Stimulated activated CD8-positive, alpha-beta memory T cell treated with anti-CD3 and anti-CD28 coated beads, Interleukin-7, amount 100 ng/mL, for 1 hour (primary cell): ENCODE results near the gene MST1R.
"Not testable (repeated sequence)": the region's sequence is repeated elsewhere in the genome, so short reads cannot be mapped to it uniquely, and the experiment has no call there.

Experiments
- DNase-seq, 2 donors: peaks; one replicate each; pipeline ENCODE4 v3.0.0-alpha.2; 2020; ENCODE audit warnings: low read depth in 2 of 2

MST1R gene

DNA sequence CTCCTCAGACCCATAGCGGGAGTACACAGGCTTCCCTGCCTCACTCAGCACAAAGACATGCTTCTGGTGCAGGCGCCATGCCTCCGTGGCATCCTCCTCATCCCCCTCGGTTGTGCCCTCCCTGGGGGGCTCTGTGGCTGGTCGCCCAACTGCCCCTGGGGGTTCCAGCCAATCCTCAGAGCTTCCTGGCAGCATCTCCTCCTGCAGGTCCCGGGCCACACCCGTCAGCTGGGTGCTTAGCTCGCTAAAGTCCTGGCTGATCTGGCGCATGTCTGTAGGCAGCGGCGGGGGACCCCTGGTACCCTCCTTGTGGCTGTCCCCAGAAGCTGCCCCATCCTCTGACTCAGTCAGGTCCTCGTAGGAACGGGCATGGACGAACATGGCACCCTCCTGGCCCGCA is 7.9 kb upstream of the MST1R start:
- DNase-seq, result no peak

DNA sequence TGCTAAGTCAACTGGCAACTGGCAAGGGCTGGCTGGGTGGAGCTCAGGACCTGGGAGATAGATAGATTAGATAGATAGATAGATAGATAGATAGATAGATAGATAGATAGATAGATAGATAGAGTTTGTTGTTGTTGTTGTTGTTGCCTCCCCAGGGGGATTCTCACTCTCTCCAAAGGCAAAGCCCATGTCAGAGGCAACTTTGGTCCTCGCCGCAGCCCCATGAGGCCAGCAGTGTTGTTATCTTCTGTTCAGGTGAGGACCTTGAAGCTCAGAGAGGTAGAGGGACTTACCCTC is 7.4 kb upstream of the MST1R start:
- DNase-seq, result no peak

DNA sequence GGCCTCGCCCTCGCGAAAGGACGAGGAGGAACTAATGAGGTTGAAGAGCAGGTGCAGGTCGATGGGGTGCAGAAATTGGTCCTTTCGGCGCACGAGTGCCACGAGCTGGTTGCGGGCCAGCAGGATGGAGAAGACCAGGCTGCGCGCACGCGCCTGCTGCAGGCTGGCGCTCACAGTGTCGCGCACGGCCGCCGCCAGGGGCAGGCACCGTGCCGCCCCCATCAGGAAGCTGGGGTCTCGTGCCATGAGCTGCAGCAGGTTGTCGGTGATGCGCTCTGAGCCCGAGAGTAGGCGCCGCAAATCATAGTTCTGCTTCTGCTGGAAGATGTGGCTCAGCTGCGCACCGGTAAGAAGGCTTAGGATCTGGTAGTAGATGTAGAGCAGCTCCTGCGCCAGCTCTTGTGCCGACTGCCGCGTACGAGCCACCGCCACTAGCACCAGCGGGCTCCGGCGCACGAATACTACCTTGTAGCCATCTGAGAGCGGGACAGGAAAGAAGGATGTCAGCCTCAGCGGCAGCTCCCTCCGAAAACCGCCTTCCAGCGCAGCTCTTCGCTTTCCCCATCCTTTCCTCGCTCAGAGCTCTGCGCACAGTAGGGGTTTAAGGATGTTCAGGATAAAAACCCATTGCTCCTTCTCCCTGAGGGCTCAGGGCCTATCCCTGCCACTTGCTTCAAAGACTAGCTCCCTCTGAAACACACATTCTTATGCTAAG is 6.9 kb upstream of the MST1R start:
- no peak for DNase-seq

DNA sequence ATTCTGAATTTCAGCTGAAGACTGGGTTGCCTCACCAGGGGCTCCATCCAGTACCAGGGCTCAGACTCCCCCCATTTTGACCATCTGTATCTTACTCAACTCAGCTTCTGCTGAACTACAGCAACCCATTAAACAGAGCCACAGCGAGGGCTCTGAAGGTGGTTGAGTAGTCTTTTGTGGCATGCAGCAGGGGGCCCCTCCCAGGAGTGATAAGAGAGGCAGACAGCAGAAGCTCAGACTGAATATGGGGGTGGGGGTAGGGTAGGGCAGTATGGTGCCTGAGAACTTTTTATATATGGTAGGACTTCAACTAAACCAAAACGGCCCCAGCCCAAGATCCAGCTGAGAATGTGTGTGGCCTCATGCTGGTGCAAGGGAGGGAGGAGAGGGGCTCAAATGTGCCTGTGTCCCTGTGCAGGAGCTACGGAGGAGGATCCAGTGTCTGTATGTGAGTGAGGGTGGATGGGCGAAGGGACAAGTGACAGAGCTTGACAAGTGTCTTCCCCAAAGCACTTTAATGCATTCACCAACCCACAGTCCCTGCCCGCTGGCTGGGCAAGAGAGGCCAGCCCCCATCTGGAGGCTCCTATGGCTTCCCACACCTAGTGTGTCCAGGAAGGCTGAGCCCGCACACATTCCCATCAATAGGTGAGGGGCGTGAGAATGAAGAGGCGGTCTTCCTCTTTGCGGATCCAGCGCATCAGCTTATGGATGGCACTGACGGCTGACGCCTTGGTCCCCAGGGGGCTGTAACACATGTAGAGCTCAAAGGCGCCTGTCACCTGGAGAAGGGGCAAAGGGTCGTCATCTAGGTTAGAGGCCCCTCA is 4.9 kb upstream of the MST1R start:
- no peak for DNase-seq

DNA sequence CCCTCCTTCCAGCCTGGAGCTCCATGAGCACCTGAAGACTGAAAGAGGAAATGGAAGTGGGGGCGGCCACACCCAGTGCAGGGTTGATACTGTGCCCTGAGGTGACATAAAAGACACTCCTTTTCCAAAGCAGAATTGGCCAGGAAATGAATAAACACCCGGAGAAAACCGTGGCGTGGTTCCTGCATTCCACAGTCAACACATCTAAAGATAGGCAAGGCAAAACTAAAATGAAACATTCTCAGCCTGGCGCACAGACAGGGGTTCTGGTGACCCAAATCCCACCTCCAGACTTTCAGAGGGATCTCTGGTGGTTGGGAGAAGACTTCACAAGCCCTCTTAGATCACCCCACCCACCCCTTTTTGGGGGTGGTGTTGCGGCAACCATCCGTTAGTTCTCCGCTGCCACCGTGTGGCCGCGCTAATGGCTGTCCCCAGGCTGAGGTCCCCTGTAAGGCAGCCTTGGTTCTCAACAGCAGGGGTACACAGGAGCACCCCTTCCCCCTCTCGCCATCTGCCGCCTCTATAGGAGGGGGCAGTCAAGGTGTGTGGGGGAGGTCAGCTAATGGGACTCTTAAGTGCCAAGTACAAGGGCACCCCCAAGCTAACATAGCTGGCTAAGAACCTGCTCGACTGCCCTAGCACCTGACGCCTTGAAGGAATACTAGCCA is 2.5 kb upstream of the MST1R start:
- no peak for DNase-seq

DNA sequence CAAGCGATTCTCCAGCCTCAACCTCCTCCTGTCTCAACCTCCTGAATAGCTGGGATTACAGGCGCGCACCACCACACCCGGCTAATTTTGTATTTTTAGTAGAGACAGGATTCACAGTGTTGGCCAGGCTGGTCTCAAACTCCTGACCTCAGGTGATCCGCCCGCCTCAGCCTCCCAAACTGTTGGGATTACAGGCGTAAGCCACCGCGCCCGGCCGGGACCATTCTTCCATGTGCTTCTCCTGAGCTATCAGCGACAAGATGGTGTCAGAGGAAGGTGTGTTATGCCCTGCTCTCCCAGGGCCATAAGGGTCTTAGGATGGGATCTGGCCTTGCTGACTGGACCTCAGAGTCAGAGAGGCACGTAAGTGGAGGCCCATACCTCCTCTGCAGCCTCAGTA is 775 bp upstream of the MST1R start:
- DNase-seq, result not testable (repeated sequence)

DNA sequence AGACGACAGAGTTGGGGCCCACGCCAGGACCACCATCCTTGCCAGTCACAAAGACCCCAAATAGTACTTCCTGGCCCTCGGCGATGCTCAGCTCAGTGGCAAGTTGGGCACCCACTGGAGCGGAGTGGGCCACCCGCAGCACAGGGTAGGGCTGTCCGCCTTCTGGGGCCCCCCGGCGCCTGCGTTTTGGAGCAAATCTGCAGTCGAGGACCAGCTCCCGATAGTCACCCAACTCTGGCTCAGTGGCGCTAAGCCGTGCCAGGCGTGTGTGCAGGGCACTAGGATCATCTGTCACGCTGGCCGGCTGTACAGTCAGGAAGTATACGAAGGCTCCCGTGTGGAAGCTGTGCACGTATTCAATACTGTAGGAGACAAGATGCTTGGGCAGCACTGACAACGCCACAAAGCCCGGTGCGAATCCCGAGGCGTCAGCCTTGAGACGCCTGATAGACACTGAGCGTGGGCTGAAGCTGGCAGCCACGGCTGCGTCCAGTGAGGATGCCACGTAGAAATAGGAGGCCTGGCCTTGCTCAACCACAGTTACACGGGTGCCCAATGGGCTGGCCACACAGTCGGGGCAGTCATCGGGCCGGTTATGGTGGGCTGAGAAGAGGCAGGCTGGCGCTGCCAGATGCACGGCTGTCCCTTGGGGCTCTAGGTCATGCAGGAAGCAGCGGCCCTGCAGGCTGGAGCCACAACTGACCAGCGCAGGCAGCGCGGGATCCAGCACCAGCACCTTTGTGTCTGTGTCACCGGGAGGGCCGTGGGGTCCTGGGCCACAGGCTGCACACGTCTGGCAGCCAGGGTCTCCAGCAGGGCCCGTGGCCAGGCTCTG is 945 bp downstream of the MST1R start:
- DNase-seq, result no peak

DNA sequence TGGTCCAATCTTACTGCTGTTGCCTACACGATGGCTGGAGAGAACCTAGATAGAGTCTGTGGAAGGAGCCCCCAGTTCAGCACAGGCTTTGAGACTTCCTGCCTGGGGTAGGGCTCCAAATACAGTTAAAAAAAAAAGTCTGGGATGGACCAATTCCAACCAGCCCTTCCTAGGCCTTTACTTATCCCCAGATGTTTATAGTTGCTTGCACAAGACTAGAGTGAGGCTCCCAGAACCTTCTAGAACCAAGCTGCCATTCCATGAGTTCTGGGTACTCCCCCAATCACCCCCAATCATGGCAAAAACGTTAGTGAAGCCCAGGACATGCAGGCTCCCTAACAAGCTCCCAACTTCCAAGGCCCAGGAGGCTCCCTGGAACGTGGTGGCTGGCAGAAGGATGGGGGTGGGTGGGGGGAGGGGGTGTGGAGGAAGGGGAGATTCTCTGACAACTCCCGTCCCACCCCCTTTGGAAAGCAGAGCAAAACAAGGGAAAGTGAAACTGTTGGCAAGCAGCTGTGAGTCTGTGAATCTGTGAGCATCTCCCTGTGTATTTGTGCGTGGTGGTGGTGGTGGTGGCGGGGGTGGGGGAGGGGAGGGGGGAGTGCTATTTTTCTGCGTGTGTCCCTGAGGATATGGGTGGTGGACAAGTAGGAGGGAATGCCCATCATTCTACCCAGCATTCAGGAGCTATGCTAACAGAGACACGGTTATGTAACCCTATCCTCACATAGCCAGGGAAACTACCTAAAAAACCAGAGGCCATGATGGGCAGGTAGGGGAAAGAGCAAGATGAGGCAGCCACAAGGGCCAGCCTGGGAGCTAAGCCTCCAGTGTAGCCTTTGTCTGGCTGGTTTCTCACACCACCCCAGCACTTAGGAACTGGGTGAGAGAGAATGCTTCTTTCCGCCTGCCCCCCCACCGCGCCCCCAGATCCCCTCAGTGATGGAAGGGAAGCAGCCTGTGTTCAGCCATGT is 2.0 kb downstream of the MST1R start:
- DNase-seq, result no peak

DNA sequence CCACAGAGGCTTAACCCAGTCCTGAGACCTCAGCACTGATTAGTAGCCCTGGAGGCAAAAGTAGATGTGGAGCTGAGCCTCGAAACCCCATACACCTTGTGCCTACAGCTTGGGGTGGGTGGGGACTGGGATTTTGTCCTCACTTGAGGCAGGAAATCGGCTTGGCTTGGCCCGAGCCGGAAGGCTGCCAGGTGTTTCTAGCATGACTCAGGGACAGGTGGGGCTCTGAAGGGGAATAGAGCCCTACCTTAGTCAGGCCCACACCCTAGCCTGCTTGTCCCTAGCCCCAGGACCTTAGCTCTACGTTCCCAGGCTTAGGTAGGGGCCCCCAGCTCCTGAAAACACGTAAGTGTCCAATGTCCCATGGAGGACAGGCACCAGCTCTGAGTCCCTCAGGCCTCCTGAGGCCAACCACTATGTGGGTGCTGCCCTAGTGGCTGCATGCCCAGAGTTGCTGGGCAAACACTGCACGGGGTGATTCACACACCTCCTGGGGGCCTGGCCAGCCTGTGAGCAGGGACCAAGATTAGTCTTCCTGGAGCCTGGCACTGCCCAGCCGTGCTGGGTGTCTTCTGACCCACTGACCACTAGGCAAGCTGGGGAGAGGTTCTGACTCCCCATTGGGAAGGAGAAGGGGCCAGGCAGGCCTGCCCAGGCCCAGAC is 3.1 kb downstream of the MST1R start:
- no peak for DNase-seq

DNA sequence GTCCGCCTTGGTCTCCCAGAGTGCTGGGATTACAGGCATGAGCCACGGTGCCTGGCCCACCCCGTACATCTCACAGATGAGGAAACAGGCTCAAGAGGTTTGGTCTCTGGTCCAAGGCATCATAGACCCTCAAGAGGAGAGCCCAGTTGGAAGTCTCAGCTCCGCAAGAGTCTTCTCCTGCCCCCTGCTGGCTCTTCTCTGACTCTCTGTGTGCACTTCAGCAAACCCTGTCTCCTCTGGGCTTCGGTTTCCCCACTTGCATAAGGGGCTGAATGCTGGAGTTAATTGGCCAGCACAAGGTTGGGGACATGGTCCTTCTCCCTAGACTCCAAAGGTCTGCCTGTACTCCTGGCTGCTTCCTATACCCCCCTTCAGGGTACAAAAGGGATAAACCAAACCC is 3.9 kb downstream of the MST1R start:
- DNase-seq, result no peak

DNA sequence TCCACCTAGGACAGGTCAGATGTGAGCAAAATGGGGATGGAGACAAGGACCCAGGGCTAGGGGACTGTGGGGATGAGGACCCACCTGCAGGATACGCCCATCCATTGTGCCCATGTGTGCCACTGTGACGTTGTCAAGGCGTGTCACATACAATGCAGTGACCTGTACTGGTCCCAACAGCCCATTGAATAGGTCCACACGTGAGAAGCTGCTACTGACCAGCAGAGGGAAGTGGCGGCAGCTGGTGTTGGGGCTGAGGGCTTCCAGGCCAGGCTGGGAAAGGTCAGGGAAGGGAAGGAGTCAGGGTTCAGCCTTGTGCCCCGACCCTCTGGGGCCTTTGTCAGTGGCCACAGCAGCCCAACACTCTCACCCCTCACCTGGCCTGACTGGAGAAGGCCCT is 4.7 kb downstream of the MST1R start:
- DNase-seq, result no peak

DNA sequence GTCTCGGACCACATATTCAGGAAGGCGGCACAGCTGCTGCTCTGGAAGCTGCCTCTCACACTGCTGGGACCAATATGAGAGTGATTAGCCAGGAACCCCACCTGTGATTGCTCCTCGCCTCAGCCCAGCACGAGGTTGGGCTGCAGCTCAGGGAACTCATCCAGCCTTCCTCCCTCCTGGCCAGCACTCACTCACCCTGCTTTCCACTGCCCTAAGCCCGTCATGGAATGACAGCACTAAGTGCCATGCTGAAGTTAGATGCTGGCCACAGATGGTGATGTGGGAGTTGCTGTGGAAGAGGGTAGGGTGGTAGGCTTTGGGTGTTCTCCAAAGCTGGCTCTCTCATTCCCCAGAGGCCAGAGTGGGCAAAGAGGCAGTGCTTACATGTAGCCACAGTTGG is 7.3 kb downstream of the MST1R start:
- DNase-seq, result no peak

DNA sequence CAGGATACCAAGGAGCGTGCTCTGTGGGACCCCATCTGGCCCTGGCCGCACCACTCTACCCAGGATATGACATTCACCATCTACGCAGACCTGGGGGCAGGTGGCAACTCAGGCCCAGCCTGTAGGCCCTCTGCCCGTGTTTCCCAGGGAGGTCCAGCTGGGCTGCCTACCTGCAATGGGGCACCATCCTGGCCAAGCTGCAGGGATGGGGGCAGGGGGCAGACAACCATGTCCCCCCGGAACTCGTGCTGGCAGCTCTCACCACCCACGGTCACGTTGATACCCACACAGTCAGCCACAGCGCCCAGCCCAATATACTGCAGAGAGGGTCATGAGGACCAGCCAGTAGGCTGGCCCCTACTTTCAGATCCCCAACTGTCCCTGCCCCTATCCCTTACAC is 7.9 kb downstream of the MST1R start:
- DNase-seq, result no peak

DNA sequence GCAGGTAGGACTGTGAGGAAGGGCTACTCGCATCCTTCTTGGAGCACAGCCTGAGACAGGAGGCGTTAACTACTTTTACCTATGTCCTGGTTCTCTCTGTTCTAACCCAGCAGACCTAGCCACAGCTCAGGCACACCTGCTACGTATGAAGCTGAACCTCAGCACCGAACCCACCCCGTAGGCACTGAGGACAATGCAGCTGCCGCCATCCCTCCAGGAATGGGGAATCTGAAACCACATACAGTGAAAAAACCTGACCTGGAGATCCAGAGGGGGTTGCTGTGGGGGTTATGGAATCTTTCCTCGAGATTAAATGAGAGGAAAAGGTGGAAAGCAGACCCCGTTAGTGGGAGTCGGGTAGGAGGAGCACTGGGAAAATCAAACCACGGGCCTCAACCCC is 14.4 kb downstream of the MST1R start:
- no peak for DNase-seq

DNA sequence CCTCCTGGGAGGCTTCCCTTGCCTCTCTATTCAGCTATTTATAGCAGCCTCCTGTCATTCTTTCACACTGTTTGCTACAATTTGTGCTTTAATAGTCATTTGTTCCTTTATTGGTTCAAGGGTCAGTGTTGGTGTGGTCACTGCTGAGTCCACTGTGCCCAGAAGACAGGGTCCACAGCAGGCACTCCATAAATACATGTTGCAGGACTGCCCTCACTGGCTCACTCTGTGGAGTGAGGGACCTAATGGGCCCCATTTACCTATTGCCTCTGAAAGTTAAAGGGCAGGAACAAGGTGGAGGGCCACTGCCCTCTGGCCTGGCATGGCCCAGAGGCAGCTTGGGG is 16.8 kb downstream of the MST1R start:
- DNase-seq, result no peak

DNA sequence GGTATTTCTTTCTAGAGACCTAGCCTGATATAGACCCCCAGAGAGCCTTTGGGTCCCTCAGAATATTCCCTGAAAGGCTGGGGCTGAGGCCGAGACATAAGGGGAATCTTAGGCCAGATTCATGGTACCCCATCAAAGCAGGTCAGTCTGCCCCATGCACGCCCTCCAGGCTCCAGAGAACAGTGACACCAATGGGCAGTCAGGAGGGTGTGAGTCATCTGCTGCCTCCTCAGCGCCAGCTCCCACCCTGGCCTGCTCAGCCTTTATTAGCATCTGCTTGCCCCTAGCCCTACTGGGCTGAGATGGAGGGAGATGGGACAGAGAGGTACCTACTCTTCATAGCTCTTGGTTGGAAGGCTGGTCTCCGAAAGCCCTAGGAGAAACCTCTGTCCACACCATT is 19.7 kb downstream of the MST1R start:
- DNase-seq, result no peak

DNA sequence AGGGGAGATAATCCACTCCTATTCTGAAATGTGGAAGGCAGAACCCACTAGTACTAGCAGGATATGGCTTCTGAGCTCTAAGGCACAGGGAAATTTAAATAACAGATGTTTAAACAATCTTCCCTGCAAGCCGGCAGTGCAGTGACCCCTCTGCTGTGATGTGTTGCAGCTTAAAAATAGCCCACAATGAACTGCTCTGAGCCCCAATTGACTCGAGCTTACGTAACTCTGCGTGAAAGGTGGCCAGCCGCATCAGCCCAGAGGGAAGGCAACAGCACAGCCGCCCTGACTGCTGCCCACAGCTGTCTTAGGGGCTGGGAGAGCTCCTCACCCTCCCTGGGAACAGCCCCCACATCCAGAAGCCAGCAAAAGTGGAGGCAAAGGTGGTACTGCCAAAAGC is 21.5 kb downstream of the MST1R start:
- no peak for DNase-seq

DNA sequence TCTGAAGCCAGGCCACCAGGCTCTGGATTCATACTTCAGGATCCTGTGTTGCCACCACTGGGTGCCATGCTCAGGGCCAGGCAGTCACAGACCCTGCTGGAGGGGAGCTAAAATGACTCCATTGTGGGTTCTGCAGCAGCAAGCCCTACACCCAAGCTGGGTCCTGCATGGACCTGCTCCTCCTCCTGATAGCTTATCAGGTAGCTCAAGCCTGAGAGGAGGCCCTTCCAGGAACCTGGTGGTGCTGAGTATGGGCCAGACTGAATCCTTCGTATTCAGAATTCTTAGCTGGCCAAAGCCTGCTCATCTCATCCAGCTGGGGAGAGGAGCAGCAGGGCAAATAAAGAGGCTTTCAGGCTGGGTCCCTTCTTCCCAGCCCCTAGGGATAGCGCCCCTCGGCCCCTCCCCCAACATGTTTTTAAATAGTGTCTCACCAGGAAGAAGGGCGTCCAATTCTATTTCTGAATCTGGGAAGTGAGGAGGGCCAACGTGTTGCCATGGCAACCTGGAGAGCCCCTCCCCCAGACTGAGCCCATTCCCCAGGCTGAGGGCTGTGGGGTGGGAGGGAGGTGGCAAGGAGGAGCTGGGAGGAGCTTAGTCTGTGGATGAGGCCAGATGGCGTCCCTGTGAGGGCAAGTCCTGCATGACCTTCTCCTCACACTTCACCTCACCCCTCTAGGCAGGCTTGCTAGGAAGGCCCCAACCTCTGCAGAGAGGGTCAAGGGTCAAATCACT is 22.9 kb downstream of the MST1R start:
- DNase-seq, result no peak

DNA sequence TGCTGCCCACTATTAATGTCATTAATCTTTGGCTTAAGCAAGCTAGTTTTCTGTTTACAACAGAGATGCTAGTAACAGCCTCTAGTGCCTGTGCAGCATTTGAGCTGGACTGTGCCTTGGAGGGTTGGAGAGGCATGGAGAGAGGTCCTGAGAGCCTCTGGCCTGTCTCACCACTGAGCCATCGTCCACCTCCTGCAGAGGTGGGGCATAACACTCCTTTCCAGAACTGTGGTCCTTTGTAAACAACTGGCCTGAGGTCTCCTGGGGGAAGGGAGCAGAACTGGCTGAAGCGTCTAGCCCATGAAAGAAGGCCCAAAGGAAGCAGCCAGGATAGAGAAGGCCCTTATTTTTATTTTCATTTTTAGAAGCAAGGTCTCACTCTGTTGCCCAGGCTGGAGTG is 24.0 kb downstream of the MST1R start:
- DNase-seq, result no peak

DNA sequence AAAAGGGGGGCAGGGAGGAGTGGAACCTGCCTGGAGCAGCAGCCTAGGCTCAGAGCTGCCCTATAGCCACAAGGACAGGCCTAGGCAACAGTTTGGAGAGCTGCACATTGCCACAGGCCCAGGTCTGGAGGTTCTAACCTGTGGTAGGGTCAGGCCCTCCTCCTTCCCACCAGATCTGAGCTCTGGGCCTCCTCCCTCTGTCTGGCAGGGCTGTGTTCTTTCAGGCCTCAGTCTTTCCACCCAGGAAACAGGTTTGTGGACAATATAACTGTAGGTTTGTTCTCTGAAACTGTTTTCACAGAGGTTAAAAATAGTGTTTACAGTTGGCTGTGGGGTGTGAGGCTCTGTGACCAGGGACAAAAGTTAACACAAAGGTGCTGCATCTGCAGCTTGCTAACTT is 25.0 kb downstream of the MST1R start:
- no peak for DNase-seq
